Natural killer cell (primary cell): Measurements from ENCODE around the gene LRRC73. TPM values are rescaled to one million over a fixed set of nuclear protein-coding genes. Genes with fewer than 3 reads are reported as not detected.

ENCODE experiments used
- ATAC-seq, 3 donors: fragments of 150-1000 bp in 2 of 3; fragments of 200-7000 bp in 1 of 3; cut with Tn5 transposase; 1 replicate in 1 of 3; 2 replicates in 2 of 3; pipeline ENCODE4 v1.10.0; 2021; ENCODE audit warnings: mild to moderate bottlenecking in 2 of 3, moderate library complexity in 2 of 3
- DNase-seq, 2 donors: peaks; one replicate each; pipeline versions ENCODE4 v3.0.0 to v3.0.0-alpha.2; 2013 to 2021; ENCODE audit warnings: mixed read lengths in 1 of 2
- H3K27ac ChIP-seq: one replicate; pipeline ENCODE4 v1.5.1; 2013; ENCODE audit warnings: mild to moderate bottlenecking, low read length
- H3K27me3 ChIP-seq: one replicate; pipeline ENCODE4 v1.6.1; 2013; ENCODE audit warnings: low read length; ENCODE audit not compliant: control insufficient read depth, insufficient read depth
- H3K36me3 ChIP-seq: one replicate; pipeline ENCODE4 v1.6.1; 2013; ENCODE audit warnings: low read length; ENCODE audit not compliant: control insufficient read depth, insufficient read depth
- H3K4me1 ChIP-seq: one replicate; pipeline ENCODE4 v1.6.1; 2013; ENCODE audit warnings: low read length; ENCODE audit not compliant: control insufficient read depth, insufficient read depth
- H3K4me3 ChIP-seq: one replicate; pipeline ENCODE4 v1.5.1; 2013; ENCODE audit warnings: low read length
- H3K9me3 ChIP-seq: one replicate; pipeline ENCODE4 v1.6.1; 2013; ENCODE audit warnings: low read length; ENCODE audit not compliant: control insufficient read depth, insufficient read depth
- H3K27ac Mint-ChIP-seq, 2 donors: one replicate each; pipeline ENCODE4 v1.8.0; 2022; ENCODE audit warnings: mild to moderate bottlenecking in 2 of 2, mixed read lengths in 2 of 2, moderate library complexity in 1 of 2
- H3K27me3 Mint-ChIP-seq, 2 donors: one replicate each; pipeline ENCODE4 v1.8.0; 2022; ENCODE audit warnings: low read depth in 2 of 2, mixed read lengths in 2 of 2
- H3K36me3 Mint-ChIP-seq: one replicate; pipeline ENCODE4 v1.8.0; 2022; ENCODE audit warnings: mixed read lengths
- H3K4me1 Mint-ChIP-seq, 2 donors: one replicate each; pipeline ENCODE4 v1.8.0; 2022; ENCODE audit warnings: mixed read lengths in 2 of 2
- H3K4me3 Mint-ChIP-seq: one replicate; pipeline ENCODE4 v1.8.0; 2022; ENCODE audit warnings: mild to moderate bottlenecking, moderate library complexity, mixed read lengths
- H3K9me3 Mint-ChIP-seq, 2 donors: one replicate each; pipeline ENCODE4 v1.8.0; 2022; ENCODE audit warnings: mixed read lengths in 2 of 2
- CTCF ChIP-seq: fragments of 200-600 bp; IDR thresholded peaks from one replicate; pipeline ENCODE4 v1.8.0; 2022; ENCODE audit warnings: antibody characterized with exemption
- WGBS: methylation state at CpG from one replicate; pipeline ENCODE4 v1.1.7; 2013; ENCODE audit warnings: missing lambda C conversion rate; ENCODE audit not compliant: insufficient coverage; 5-methylcytosine and 5-hydroxymethylcytosine counted together
- intact Hi-C: fragments of 100-400 bp; cut with micrococcal nuclease; formaldehyde crosslinking; loops from one replicate; pipeline ENCODE4 v1.14.2; 2022
- total RNA-seq, 4 donors: library from RNA; stranded (reverse); fragments of 120-200 nt in 1 of 4; gene quantifications; one replicate each; pipeline versions ENCODE4 v1.2.3 to v1.2.4, GENCODE V29; 2013 to 2022

LRRC73 gene
- total RNA-seq, 3 donors from 2014 or later (not counting 1 experiment from before 2014, with no cell fraction given), result 0.24 to 0.68 (median 0.45) TPM

DNA sequence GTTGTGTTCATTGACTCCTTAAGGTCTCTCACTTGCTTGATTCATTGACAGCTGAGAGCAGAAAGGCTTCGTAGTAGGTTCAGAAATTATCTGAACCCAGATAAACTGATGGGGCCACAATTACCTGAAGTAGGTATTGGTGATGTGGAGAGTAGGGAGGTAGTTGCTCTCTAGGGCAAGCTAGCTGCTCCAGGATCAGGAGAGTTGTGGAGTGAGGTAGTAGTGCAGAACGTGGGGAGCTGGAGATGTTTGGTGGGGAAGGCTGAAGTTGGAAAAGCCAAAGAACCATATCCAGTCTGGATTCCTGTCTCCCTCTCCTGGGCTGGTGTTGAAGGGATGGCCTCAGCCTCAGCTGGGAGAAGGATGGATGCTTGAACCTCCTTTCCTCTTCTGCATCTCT, 16.9 kb downstream of the LRRC73 start:
- Mint-ChIP-seq H3K36me3 (no peaks in the 10 kb centered on the region), H3K9me3 (no peaks in the 10 kb centered on the region), H3K27ac (peak overlapping the region; percentile 1 to 7), H3K4me1 (peaks cover 20 to 29% of the 10 kb centered on the region in 2 donors), H3K4me3 (no peak overlapping the region), H3K27me3 (no peaks in the 10 kb centered on the region)
- ATAC-seq (no peak), DNase-seq (no peak)
- Histone ChIP-seq H3K27me3 (no peaks in the 10 kb centered on the region), H3K27ac (no peak overlapping the region), H3K36me3 (no peaks in the 10 kb centered on the region), H3K9me3 (no peaks in the 10 kb centered on the region), H3K4me3 (no peak overlapping the region), H3K4me1 (peaks cover 19% of the 10 kb centered on the region)
- TF ChIP-seq CTCF, result no peak
- WGBS, result 92% methylated on average over 2 of the region's 2 CpGs
- intact Hi-C loops, result no loop called here

DNA sequence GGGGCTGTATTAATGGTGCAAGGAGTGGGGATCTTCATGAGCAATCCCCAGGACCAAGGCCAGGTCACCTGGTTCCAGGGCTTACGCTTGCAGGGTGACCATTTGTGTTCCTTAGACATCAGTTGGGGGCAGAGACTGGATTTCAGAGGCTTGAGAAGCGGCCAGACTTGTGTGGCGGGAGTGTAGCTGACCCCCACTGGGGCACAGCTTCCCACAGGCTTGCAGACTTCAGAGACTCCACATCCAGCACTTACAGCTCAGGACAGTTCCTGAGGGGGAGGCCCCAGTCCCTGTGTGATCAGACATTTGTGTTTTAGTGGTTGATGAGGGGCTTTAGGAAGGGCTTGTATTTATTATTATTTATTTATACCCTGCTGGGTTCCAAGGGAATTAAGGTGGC, 17.5 kb downstream of the LRRC73 start:
- Histone ChIP-seq H3K4me1 (peaks cover 19% of the 10 kb centered on the region), H3K36me3 (no peaks in the 10 kb centered on the region), H3K4me3 (no peak overlapping the region), H3K27ac (no peak overlapping the region), H3K9me3 (no peaks in the 10 kb centered on the region), H3K27me3 (no peaks in the 10 kb centered on the region)
- H3K9me3 Mint-ChIP-seq, result no peaks in the 10 kb centered on the region
- TF ChIP-seq CTCF, result no peak
- WGBS, result 94% methylated on average over 3 of the region's 3 CpGs
- H3K27ac Mint-ChIP-seq, result peak overlapping the region; percentile 1 to 28
- H3K4me3 Mint-ChIP-seq, result no peak overlapping the region
- ATAC-seq (no peak), DNase-seq (no peak)
- intact Hi-C loops, result no loop called here
- no peaks in the 10 kb centered on the region for H3K36me3 Mint-ChIP-seq
- no peaks in the 10 kb centered on the region for H3K27me3 Mint-ChIP-seq
- peaks cover 20 to 29% of the 10 kb centered on the region in 2 donors for H3K4me1 Mint-ChIP-seq

GRCh38 chr6:43491750-43492661, 18.1 kb downstream of the LRRC73 start:
- Histone ChIP-seq H3K27ac (no peak overlapping the region), H3K4me1 (peaks cover 19% of the 10 kb centered on the region), H3K9me3 (no peaks in the 10 kb centered on the region), H3K27me3 (no peaks in the 10 kb centered on the region), H3K36me3 (no peaks in the 10 kb centered on the region), H3K4me3 (no peak overlapping the region)
- Mint-ChIP-seq H3K27ac (peak overlapping the region in 1 of 2 donors; percentile 28), H3K9me3 (no peaks in the 10 kb centered on the region), H3K36me3 (no peaks in the 10 kb centered on the region), H3K27me3 (no peaks in the 10 kb centered on the region), H3K4me3 (no peak overlapping the region), H3K4me1 (peaks cover 20 to 29% of the 10 kb centered on the region in 2 donors)
- intact Hi-C loops, result no loop called here
- no peak for TF ChIP-seq CTCF
- ATAC-seq (no peak), DNase-seq (no peak)
- WGBS, result 98% methylated on average over 10 of the region's 10 CpGs
